ENCODE data around the gene DHRSX.

GRCh38 chrX:2192584-2193272 is 308.0 kb downstream of the DHRSX start:
- TF ChIP-seq CTCF (IDR thresholded peaks at IDR 0.05): no peak
- TF ChIP-seq POLR2A (IDR thresholded peaks at IDR 0.05): no peak

Measured in thyroid gland (tissue), 4 donors.